ENCODE data around the gene LDHB.
"Not testable (repeated sequence)": the region's sequence is repeated elsewhere in the genome, so short reads cannot be mapped to it uniquely, and the experiment has no call there.

The LDHB gene

DNA sequence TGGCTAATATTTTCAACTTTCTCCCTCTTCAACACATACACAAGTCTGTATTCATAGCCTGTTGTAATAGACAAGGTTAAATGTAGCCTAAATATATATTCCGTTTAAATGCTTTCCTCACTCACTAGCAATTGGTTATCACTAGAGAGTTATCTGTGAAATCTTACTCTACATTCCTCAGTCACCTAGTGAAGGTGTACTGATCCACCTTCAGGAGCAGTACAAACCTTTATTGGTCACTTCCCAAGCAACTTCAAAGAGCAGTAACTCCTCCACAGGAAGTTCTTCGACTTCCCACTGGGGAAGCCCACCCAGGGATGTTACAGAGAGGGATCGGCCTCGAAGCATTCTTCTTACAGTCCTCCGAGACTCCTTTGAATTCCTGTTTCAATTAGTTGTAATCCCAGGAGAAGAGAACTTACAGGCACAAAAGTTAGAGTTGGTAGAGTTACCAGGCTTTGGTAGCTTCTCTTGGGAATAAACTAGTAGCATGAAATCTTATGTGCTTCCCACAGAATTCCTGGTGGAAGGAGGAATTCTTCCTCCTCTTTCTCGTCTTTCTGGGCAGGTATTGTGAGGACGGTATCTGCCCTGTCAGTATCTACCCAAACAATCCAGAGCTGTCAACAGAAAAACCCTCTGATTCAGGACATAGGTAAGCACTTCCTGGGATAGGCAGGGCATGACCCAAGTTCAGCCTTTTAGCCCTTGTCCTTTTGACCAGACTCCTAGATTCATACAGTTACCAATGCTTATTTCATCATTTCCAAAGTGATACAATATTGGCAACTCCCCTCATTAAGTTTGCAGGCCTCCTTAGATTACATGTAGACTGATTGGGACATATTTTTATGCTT, 53.2 kb downstream of the LDHB start, which contains the start of gene GYS2:
GYS2 (minus strand) TSS at position 603 of the 857 bp plus-strand sequence; CDS start at position 348, 255 bp downstream.
- DNase-seq = no peak

DNA sequence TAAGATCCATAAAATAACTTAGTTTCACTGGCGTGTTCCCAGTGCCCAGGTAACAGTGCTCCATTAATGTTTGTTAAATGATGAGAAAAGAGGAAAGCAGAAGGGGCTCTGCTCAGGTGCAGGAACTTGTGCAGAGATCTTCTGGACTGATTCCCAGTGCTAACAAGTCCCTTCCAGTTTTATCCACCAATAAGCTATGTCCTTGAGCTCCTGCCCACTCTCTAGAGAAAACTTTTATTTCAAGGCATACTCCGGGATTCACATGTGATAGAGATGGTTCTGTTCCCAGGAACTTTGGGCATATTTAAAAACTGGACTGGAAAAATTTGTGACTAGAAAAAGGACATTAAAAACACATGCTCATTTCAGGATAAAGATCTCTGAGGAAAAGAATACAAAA, 54.9 kb downstream of the LDHB start:
- no peak for DNase-seq

DNA sequence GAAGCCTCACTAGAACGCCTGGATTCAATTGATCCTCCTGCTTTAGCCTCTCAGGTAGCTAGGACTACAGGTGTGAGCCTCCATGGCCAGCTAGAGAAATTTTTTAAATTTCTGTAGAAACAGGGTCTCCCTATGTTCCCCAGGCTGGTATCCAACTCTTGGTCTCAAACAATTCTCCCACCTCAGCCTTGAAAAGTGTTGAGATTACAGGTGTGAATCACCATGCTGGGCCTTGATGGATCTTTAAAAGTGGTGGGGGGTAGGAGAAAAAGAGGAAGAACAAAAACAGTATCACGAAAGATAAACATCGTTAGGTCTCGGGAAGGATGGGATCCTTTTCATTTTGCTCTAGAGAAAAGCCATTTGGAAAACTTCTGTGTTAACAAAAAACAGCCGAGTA, 57.4 kb downstream of the LDHB start:
- no peak for DNase-seq

DNA sequence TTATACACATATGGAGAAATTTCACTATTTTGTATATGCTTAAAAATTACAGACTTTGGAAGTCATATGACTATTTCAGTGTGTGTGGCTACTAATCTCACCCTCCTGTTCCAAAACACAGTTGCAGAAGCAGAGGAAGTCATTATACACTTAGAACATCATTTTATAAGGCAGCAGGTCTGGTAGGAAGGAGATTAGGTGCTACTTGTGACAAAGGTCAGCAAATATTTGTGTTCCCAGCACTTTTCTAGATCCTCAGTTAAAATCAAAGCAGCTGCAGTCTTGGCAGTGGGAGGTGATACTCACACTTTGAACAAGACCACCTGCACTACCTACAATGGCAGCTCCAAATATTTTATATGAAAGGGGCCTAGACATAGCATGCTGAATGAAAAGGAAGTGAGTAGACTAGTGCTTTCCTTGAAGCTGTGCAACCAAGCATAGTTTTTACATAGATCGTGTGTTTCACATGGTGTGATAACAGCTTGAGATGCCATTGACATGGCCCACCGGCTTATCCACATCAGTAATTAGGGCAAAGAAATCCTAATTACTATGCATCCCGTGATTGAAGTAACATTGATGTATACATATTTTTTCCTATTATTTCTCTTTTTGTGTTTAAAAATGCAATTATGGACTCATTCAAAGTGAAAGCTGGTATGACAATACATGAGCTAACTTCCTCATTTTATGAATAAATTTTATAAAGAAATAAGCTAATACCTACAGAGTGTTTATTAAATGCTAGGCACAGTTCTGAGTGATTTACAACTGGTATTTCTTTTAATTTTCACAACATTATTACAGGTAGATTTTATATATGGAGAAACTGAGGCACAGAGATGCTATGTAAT, 58.3 kb downstream of the LDHB start:
- no peak for DNase-seq

DNA sequence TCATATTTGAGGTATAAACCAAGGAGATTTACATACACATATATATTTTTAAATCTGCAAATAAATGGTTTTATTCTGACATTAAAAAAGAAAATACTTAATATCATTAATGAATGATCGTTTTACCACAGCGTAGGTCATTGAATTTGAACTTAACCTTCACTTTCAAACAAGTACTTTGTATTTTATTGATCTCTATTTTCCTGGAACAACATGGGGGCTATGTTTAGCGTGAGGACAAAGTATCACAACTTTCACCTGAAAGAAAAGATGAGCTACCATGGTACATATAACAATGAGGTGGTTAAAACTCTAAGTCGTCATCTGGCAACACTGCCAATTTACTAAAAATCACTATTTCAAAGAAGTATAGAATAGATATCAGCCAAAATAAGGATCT, 59.0 kb downstream of the LDHB start:
- DNase-seq = no peak

DNA sequence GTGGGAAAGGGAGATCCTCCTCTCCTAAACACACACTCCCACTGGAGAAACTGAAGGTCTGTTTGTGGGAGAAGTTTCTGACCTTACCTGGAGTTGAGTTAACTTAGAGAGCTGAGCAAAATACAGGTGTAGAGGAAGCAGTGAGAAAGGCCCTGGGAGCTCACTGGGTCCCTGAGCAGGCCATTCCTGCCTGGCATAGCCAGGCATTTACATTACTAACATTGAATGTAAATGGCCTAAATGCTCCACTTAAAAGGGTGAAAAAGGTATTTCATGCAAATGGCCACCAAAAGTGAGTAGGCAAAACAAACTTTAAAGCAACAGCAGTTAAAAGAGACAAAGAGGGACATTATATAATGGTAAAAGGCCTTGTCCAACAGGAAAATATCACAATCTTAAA, 62.3 kb downstream of the LDHB start:
- not testable (repeated sequence) for DNase-seq

DNA sequence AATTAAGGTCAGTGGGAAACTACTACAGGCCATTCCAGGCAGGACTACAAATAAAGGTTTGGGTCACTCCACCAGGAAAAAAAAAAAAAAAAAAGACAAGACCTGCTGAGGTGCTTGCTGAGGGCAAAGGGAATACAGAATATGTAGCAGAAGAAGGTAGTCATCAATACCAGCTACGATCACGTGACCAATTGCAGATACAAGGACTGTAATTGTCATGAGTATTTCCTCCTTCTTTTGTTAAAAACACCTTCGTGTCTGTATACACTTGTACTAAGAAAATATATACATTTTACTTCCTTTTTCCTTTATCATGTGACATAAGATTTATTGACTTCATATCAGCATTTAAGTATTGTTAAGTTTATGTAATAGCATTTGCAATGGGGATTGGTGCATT, 72.2 kb downstream of the LDHB start:
- DNase-seq = no peak

Data from activated effector memory CD4-positive, alpha-beta T cell treated with anti-CD3 and anti-CD28 coated beads, Interleukin-2, amount 50 U/mL, for 16 hours (primary cell).